CD4-positive, CD25-positive, alpha-beta regulatory T cell (primary cell): ENCODE measurements around the gene MARCHF9. TPM values are rescaled to one million over a fixed set of nuclear protein-coding genes. Genes with fewer than 3 reads are reported as not detected.
"Not testable (repeated sequence)": the region's sequence is repeated elsewhere in the genome, so short reads cannot be mapped to it uniquely, and the experiment has no call there.

Experiments
- ATAC-seq, 2 donors: fragments of 150-1000 bp; cut with Tn5 transposase; one replicate each; pipeline ENCODE4 v1.10.0; 2021; ENCODE audit warnings: low read depth in 2 of 2, moderate number of reproducible peaks in 2 of 2, moderate library complexity in 1 of 2
- DNase-seq, 3 donors: peaks; one replicate each; pipeline versions ENCODE4 v3.0.0 to v3.0.0-alpha.2; 2012 to 2022; ENCODE audit warnings: mixed read lengths in 1 of 3
- H3K27ac ChIP-seq: one replicate; pipeline ENCODE4 v1.7.0; 2013; ENCODE audit warnings: mild to moderate bottlenecking, low read length; ENCODE audit not compliant: insufficient read depth, poor library complexity, severe bottlenecking
- H3K27me3 ChIP-seq: one replicate; pipeline ENCODE4 v1.7.0; 2013; ENCODE audit warnings: low read length; ENCODE audit not compliant: control insufficient read depth, insufficient read depth
- H3K36me3 ChIP-seq: one replicate; pipeline ENCODE4 v1.7.0; 2013; ENCODE audit warnings: mild to moderate bottlenecking, low read length, moderate library complexity; ENCODE audit not compliant: control insufficient read depth, insufficient read depth
- H3K4me1 ChIP-seq: 2 replicates; pipeline ENCODE4 v1.7.0; 2013; ENCODE audit warnings: mild to moderate bottlenecking, low read length; ENCODE audit not compliant: insufficient read depth, control insufficient read depth, poor library complexity, severe bottlenecking
- H3K4me3 ChIP-seq: one replicate; pipeline ENCODE4 v1.7.0; 2013; ENCODE audit warnings: low read depth, mild to moderate bottlenecking, low read length, moderate library complexity
- H3K9me3 ChIP-seq, 2 experiments: 1 replicate in 1 of 2; 2 replicates in 1 of 2; pipeline ENCODE4 v1.7.0; 2013; ENCODE audit warnings: low read length in 2 of 2, mild to moderate bottlenecking in 1 of 2, moderate library complexity in 1 of 2; ENCODE audit not compliant: control insufficient read depth in 2 of 2
- H3K27ac Mint-ChIP-seq, 3 donors: one replicate each; pipeline ENCODE4 v1.8.0; 2020 to 2022; ENCODE audit warnings: mild to moderate bottlenecking in 3 of 3, mixed read lengths in 3 of 3, moderate library complexity in 2 of 3
- H3K27me3 Mint-ChIP-seq: one replicate; pipeline ENCODE4 v1.8.0; 2022; ENCODE audit warnings: mild to moderate bottlenecking, mixed read lengths
- H3K36me3 Mint-ChIP-seq: one replicate; pipeline ENCODE4 v1.8.0; 2020; ENCODE audit warnings: mixed read lengths
- H3K4me1 Mint-ChIP-seq, 4 donors: one replicate each; pipeline ENCODE4 v1.8.0; 2020 to 2022; ENCODE audit warnings: mixed read lengths in 4 of 4, mild to moderate bottlenecking in 1 of 4
- H3K4me3 Mint-ChIP-seq, 4 donors: one replicate each; pipeline ENCODE4 v1.8.0; 2020 to 2022; ENCODE audit warnings: mild to moderate bottlenecking in 4 of 4, mixed read lengths in 4 of 4, moderate library complexity in 3 of 4
- H3K9me3 Mint-ChIP-seq, 7 donors: one replicate each; pipeline ENCODE4 v1.8.0; 2020 to 2022; ENCODE audit warnings: mixed read lengths in 7 of 7, mild to moderate bottlenecking in 3 of 7, moderate library complexity in 2 of 7
- polyA plus RNA-seq, 4 donors: library from polyadenylated mRNA; unstranded; fragments of 300-500 nt; fragmentation: Illumina TruSeq; gene quantifications; one replicate each; pipeline ENCODE4 v1.2.3, GENCODE V29; 2021
- total RNA-seq: library from RNA; stranded (reverse); gene quantifications from one replicate; pipeline ENCODE4 v1.2.3, GENCODE V29; 2022

MARCHF9 gene
- total and polyA plus RNA-seq, 5 donors from 2014 or later = 2.2 to 35.4 (median 4.1) TPM

GRCh38 chr12:57772429-57773322, 17.8 kb downstream of the MARCHF9 start, which contains the start of gene EEF1AKMT3:
EEF1AKMT3 (plus strand) TSS chr12:57772614; CDS start chr12:57772725, 111 bp downstream.
- no peaks in the 10 kb centered on the region for H3K9me3 ChIP-seq
- peak within 1 kb of the TSS; percentile 86 for H3K27ac ChIP-seq
- Mint-ChIP-seq H3K4me1 (peaks cover 0 to 20% (median 9%) of the 10 kb centered on the region in 4 donors), H3K27me3 (peaks cover 5% of the 10 kb centered on the region), H3K4me3 (peak within 1 kb of the TSS; percentile 93 to 97 (median 94)), H3K36me3 (peaks cover 13% of the 10 kb centered on the region), H3K9me3 (no peaks in the 10 kb centered on the region), H3K27ac (peak within 1 kb of the TSS; percentile 92 to 99 (median 98))
- no peak for ATAC-seq
- no peaks in the 10 kb centered on the region for H3K27me3 ChIP-seq
- peak within 1 kb of the TSS; percentile 83 for H3K4me3 ChIP-seq
- DNase-seq = peak in 2 of 3 donors; percentile 17 to 27
- no peaks in the 10 kb centered on the region for H3K36me3 ChIP-seq
- H3K4me1 ChIP-seq = peaks cover 19% of the 10 kb centered on the region

GRCh38 chr12:57774634-57775033, 19.7 kb downstream of the MARCHF9 start:
- not testable (repeated sequence) for H3K9me3 Mint-ChIP-seq, H3K27me3 Mint-ChIP-seq, H3K27me3 ChIP-seq, DNase-seq, H3K4me3 ChIP-seq, H3K9me3 ChIP-seq, H3K36me3 ChIP-seq, ATAC-seq, H3K36me3 Mint-ChIP-seq, H3K27ac ChIP-seq
- Mint-ChIP-seq H3K4me3 (peak overlapping the region in 3 of 4 donors; percentile 22 to 95 (median 88)), H3K27ac (peak overlapping the region in 1 of 3 donors; percentile 14), H3K4me1 (peaks cover 0 to 23% (median 11%) of the 10 kb centered on the region in 4 donors)
- H3K4me1 ChIP-seq = peaks cover 19% of the 10 kb centered on the region

DNA sequence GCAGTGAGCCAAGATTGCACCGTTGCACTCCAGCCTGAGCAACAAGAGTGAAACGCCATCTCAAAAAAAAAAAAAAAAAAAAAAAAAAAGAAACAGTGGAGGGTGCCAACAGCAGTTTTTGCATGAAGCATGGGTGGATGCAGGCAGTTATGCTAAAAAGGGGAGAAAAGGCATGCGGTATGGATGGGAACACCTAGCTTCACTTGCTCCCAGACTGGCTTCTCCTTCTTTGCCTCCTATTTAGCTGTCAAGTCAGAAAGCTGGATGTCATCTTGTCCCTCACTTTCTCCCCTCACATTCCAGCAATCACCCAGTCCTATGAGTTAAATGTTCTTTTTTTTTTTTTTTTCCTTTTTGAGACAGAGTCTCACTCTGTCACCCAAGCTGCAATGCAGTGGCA, 20.1 kb downstream of the MARCHF9 start:
- Histone ChIP-seq H3K36me3 (no peaks in the 10 kb centered on the region), H3K4me1 (peaks cover 19% of the 10 kb centered on the region), H3K27ac (no peak overlapping the region), H3K9me3 (no peaks in the 10 kb centered on the region), H3K27me3 (no peaks in the 10 kb centered on the region), H3K4me3 (no peak overlapping the region)
- Mint-ChIP-seq H3K27me3 (peaks cover 9% of the 10 kb centered on the region), H3K27ac (no peak overlapping the region), H3K4me3 (peak overlapping the region in 2 of 4 donors; percentile 27 to 71), H3K36me3 (peaks cover 6% of the 10 kb centered on the region), H3K9me3 (no peaks in the 10 kb centered on the region), H3K4me1 (peaks cover 0 to 27% (median 12%) of the 10 kb centered on the region in 4 donors)
- ATAC-seq = no peak
- DNase-seq = no peak

- peaks cover under 1% of the 10 kb centered on the region for H3K36me3 Mint-ChIP-seq
- H3K27me3 ChIP-seq = no peaks in the 10 kb centered on the region
- peak in 1 of 3 donors; percentile 17 for DNase-seq
- H3K4me3 Mint-ChIP-seq = peak overlapping the region in 2 of 4 donors; percentile 20 to 71
- no peaks in the 10 kb centered on the region for H3K9me3 ChIP-seq
- H3K27ac ChIP-seq = no peak overlapping the region
- H3K4me1 Mint-ChIP-seq = peaks cover 0 to 29% (median 12%) of the 10 kb centered on the region in 4 donors
- ATAC-seq = no peak
- H3K36me3 ChIP-seq = no peaks in the 10 kb centered on the region
- peak overlapping the region in 1 of 3 donors; percentile 21 for H3K27ac Mint-ChIP-seq
- H3K4me3 ChIP-seq = no peak overlapping the region
- H3K27me3 Mint-ChIP-seq = peaks cover 9% of the 10 kb centered on the region
- no peaks in the 10 kb centered on the region for H3K9me3 Mint-ChIP-seq
- H3K4me1 ChIP-seq = peaks cover 25% of the 10 kb centered on the region
Measured at GRCh38 chr12:57775563-57776246, 20.8 kb downstream of the MARCHF9 start.

DNA sequence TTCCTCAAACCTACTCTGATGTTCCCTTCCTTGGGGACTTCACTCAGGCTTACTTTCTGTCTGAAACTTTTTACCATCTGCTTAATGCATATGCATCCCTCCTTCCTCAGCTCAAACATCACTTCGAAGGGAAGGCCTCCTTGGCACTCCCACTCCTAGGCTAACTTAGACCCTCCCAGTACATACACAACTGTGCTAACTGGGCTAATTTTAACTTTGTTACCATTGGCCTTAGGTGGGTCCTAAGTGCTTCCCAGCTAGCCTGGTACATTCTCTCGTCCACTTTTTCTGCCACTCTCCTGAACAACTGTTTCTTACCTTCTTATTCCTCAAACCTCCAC, 21.3 kb downstream of the MARCHF9 start:
- Mint-ChIP-seq H3K9me3 (no peaks in the 10 kb centered on the region), H3K36me3 (no peaks in the 10 kb centered on the region), H3K4me1 (peaks cover 0 to 34% (median 13%) of the 10 kb centered on the region in 4 donors), H3K27ac (peak overlapping the region in 1 of 3 donors; percentile 21), H3K4me3 (peak overlapping the region in 2 of 4 donors; percentile 20 to 71), H3K27me3 (peaks cover 9% of the 10 kb centered on the region)
- H3K27me3 ChIP-seq = no peaks in the 10 kb centered on the region
- no peak overlapping the region for H3K4me3 ChIP-seq
- no peak overlapping the region for H3K27ac ChIP-seq
- no peak for ATAC-seq
- no peaks in the 10 kb centered on the region for H3K9me3 ChIP-seq
- no peak for DNase-seq
- H3K4me1 ChIP-seq = peaks cover 28% of the 10 kb centered on the region
- no peaks in the 10 kb centered on the region for H3K36me3 ChIP-seq

- H3K27ac Mint-ChIP-seq = no peak overlapping the region
- peaks cover 4% of the 10 kb centered on the region for H3K27me3 Mint-ChIP-seq
- Histone ChIP-seq H3K9me3 (no peaks in the 10 kb centered on the region), H3K36me3 (no peaks in the 10 kb centered on the region), H3K4me1 (peaks cover 30% of the 10 kb centered on the region), H3K27me3 (no peaks in the 10 kb centered on the region), H3K4me3 (no peak overlapping the region), H3K27ac (no peak overlapping the region)
- DNase-seq (no peak), ATAC-seq (no peak)
- no peaks in the 10 kb centered on the region for H3K9me3 Mint-ChIP-seq
- H3K4me3 Mint-ChIP-seq = peak overlapping the region in 1 of 4 donors; percentile 71
- H3K4me1 Mint-ChIP-seq = peaks cover 8 to 37% (median 17%) of the 10 kb centered on the region in 4 donors
- H3K36me3 Mint-ChIP-seq = no peaks in the 10 kb centered on the region
Measured at GRCh38 chr12:57777367-57777766, 22.5 kb downstream of the MARCHF9 start.

DNA sequence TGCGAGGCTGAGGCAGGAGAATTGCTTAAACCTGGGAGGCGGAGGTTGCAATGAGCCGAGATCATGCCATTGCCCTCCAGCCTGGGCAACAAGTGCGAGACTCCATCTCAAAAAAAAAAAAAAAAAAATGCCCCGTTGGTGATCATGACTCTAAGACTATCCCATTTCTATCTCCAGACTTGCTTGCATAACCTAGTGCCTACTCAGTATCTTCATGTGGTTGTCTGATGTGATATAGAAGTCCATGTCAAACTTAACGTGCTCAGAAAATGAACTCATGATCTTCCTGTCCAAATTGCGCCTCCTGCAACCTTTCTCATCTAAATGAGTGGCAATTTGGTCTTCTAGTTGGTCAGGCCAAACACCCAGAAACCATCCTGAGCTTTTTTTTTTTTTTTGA, 23.0 kb downstream of the MARCHF9 start:
- H3K27ac ChIP-seq = no peak overlapping the region
- Mint-ChIP-seq H3K4me1 (peaks cover 12 to 40% (median 21%) of the 10 kb centered on the region in 4 donors), H3K9me3 (no peaks in the 10 kb centered on the region), H3K36me3 (no peaks in the 10 kb centered on the region), H3K27ac (no peak overlapping the region), H3K27me3 (peaks cover 4% of the 10 kb centered on the region), H3K4me3 (peak overlapping the region in 1 of 4 donors; percentile 71)
- no peak for DNase-seq
- no peaks in the 10 kb centered on the region for H3K9me3 ChIP-seq
- H3K27me3 ChIP-seq = no peaks in the 10 kb centered on the region
- no peak for ATAC-seq
- peaks cover 28% of the 10 kb centered on the region for H3K4me1 ChIP-seq
- H3K4me3 ChIP-seq = no peak overlapping the region
- H3K36me3 ChIP-seq = no peaks in the 10 kb centered on the region
